Measurements from ENCODE around the gene COMMD1.

- no peak for TF ChIP-seq CTCF (IDR thresholded peaks at IDR 0.05)
- TF ChIP-seq POLR2A (IDR thresholded peaks at IDR 0.05): no peak
Measured at GRCh38 chr2:61949458-61949713, 43.9 kb downstream of the COMMD1 start.

Data from uterus (tissue), 2 donors.